ENCODE measurements around the gene CDH4.

Gene CDH4

DNA sequence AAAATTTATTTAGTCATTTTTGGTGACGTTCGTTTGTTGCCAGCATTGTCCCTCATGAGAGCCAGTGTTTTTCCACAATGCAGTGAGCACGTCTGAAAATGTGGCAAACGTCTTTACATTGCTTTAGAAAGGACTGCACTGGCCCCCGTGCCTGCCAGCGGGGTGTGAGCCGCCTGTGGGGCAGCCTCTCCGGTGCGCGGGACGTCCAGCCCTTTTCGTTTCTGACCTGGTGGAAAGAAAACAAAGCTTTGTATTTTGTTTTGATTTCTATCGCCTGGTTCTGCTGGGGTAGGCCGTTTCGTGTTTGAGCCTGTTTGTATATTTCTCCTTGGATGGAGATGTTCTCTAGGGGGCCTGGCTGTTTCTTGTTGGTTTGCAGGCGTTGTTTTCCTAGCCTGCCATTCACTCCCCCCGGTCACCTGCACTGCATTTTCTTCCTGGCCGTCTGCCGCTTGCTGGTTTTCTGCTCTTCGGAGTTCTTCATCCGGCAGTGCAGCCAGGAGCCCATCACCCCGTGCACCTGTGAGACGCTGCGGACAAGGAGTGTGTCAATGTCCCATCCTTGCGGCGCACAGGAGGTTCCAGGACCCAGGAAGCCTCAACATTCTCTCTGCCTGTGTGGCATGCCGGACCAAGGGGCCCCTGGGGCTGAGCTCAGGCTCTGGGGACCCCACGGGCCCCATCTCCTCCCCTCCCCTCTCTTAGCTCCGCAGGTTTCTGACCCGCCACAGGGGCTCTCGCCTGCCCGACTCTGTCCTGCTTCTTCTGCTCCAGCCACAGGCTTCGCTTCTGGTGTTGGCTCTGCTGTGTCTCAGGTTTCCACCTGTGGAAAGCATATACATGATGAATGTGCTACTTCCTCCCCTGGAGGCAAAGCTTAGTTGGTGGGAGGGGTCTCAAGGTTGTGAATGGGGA lies 100.5 kb downstream of the CDH4 start:
- no peak overlapping the region for H3K4me3 ChIP-seq (replicated peaks; ENCODE audit: low read depth, low read length)
- DNase-seq (ENCODE audit: low read depth), result no peak
- no peak for TF ChIP-seq CTCF (IDR thresholded peaks at IDR 0.05; ENCODE audit: low read length, missing control alignments)

- no peak overlapping the region for H3K4me3 ChIP-seq (replicated peaks; ENCODE audit: low read depth, low read length)
- DNase-seq (ENCODE audit: low read depth), result no peak
- TF ChIP-seq CTCF (IDR thresholded peaks at IDR 0.05; ENCODE audit: low read length, missing control alignments), result no peak
Measured at GRCh38 chr20:61353261-61354000, 101.4 kb downstream of the CDH4 start.

DNA sequence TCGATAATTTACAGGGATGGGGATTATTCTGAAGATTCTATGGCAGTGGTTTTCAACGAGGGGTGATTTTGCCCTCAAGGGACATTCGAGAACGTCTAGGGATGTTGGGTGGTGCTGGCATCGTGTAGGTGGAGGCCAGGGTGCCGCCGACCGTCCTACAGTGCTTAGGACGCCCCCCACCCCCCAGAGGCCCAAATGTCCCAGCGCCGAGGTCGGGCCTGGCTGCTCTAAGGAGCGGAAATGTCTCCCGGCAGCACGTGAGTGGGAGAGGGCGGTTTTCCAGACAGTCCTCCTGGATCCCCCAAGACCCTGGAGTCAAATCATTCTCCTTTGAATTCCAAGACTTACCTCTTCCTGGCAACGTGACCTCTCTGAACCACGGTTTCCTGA lies 101.9 kb downstream of the CDH4 start:
- no peak overlapping the region for H3K4me3 ChIP-seq (replicated peaks; ENCODE audit: low read depth, low read length)

GRCh38 chr20:61354501-61354900 lies 102.4 kb downstream of the CDH4 start:
- no peak for TF ChIP-seq CTCF (IDR thresholded peaks at IDR 0.05; ENCODE audit: low read length, missing control alignments)
- H3K4me3 ChIP-seq (replicated peaks; ENCODE audit: low read depth, low read length), result no peak overlapping the region
- no peak for DNase-seq (ENCODE audit: low read depth)

More for the DNA sequence above, 101.9 kb downstream of the CDH4 start:
- no peak for TF ChIP-seq CTCF (IDR thresholded peaks at IDR 0.05; ENCODE audit: low read length, missing control alignments)
- no peak for DNase-seq (ENCODE audit: low read depth)

GRCh38 chr20:61354901-61355495 lies 102.9 kb downstream of the CDH4 start:
- no peak for DNase-seq (ENCODE audit: low read depth)
- TF ChIP-seq CTCF (IDR thresholded peaks at IDR 0.05; ENCODE audit: low read length, missing control alignments), result no peak
- no peak overlapping the region for H3K4me3 ChIP-seq (replicated peaks; ENCODE audit: low read depth, low read length)

DNA sequence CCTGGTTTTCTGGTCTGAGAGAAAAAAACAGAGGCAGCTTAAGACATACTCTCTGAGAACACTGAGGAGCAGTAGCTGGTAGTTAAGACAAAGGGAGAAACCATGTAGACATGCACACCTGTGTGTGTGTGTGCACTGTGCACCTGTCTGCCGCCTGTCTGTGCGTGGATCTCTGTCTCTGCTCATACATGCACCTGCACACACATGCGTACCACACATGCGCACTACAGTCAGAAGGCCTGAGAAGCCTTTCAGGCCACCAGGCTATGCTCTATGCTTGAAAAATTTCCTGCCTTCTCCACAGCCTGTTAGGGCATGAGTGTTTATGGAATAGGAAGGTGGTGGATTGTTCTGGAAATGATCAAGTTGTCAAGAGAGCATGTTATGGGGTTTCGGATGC lies 103.5 kb downstream of the CDH4 start:
- TF ChIP-seq CTCF (IDR thresholded peaks at IDR 0.05; ENCODE audit: low read length, missing control alignments), result no peak
- no peak for DNase-seq (ENCODE audit: low read depth)
- H3K4me3 ChIP-seq (replicated peaks; ENCODE audit: low read depth, low read length), result no peak overlapping the region
